Neural progenitor cell (in vitro differentiated cells): ENCODE measurements around the gene CDH13.

Source experiments
- EZH2 ChIP-seq: fragments of 200-600 bp; sonication (generic); IDR thresholded peaks from 2 replicates; pipeline ENCODE4 v1.6.1; 2017; ENCODE audit warnings: antibody characterized with exemption, mild to moderate bottlenecking, moderate library complexity
- EZH2phosphoT487 ChIP-seq: fragments of 200-600 bp; sonication (generic); IDR thresholded peaks from 2 replicates; pipeline ENCODE4 v1.6.1; 2017; ENCODE audit warnings: antibody characterized with exemption
- TF ChIP-seq, protein P1 (sequence below): fragments of 200-600 bp; sonication (generic); IDR thresholded peaks from 2 replicates; pipeline ENCODE4 v1.5.1; 2017; ENCODE audit warnings: antibody characterized with exemption, mild to moderate bottlenecking

DNA sequence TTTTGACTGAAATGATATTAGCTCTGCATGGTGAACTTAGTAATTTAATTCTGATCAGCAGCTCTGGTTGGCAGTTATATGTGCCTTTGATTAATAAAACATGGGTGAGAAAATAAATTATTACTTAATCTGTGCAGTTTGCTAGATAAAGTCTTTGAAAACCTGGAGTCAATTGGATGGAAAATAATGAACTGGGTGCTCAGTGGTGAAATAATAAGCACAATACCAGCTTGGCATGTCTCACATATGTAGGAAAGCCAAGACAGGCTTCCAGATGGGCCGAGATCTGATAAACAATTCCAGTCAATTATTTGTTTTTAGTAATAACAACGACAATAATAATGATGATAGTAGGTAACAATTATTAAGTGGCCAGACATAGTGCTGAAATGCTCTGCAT, 326.7 kb downstream of the CDH13 start:
- TF ChIP-seq, protein P1, sequence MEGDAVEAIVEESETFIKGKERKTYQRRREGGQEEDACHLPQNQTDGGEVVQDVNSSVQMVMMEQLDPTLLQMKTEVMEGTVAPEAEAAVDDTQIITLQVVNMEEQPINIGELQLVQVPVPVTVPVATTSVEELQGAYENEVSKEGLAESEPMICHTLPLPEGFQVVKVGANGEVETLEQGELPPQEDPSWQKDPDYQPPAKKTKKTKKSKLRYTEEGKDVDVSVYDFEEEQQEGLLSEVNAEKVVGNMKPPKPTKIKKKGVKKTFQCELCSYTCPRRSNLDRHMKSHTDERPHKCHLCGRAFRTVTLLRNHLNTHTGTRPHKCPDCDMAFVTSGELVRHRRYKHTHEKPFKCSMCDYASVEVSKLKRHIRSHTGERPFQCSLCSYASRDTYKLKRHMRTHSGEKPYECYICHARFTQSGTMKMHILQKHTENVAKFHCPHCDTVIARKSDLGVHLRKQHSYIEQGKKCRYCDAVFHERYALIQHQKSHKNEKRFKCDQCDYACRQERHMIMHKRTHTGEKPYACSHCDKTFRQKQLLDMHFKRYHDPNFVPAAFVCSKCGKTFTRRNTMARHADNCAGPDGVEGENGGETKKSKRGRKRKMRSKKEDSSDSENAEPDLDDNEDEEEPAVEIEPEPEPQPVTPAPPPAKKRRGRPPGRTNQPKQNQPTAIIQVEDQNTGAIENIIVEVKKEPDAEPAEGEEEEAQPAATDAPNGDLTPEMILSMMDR = no peak
- TF ChIP-seq EZH2 = no peak
- TF ChIP-seq EZH2phosphoT487 = no peak
